Measurements from ENCODE around the gene SLX9. TPM values are rescaled to one million over a fixed set of nuclear protein-coding genes. Genes with fewer than 3 reads are reported as not detected.

SLX9 gene
- total RNA-seq, 4 donors from 2014 or later: 7.5 to 16.4 (median 10.5) TPM

GRCh38 chr21:44943686-44944550 is 4.1 kb downstream of the SLX9 start:
- no peak for TF ChIP-seq CTCF (IDR thresholded peaks at IDR 0.05; ENCODE audit: low read depth)

DNA sequence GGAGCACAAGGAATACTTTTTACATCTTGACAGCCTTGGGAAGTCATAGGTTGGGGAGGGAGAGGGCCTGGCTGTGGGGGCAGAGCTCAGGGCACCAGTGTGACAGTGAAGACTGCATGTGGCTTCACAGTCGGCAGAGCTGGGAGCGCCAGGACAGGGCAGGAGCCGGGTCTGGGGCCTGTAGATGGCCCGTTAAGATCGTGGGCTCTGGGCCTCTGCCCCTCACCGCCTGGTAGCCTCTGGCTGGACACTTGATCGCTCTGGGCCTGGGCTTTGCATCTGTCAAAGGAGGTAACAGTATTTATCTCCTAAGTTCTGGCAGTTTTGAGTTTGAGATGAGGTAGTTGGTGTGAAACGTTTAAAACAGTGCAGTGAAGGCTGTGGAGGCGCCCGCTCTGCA is 4.8 kb downstream of the SLX9 start:
- no peak for TF ChIP-seq CTCF (IDR thresholded peaks at IDR 0.05; ENCODE audit: low read depth)

- TF ChIP-seq CTCF (IDR thresholded peaks at IDR 0.05; ENCODE audit: low read depth): no peak
Measured at GRCh38 chr21:44946254-44947041, 6.6 kb downstream of the SLX9 start.

- TF ChIP-seq CTCF (IDR thresholded peaks at IDR 0.05; ENCODE audit: low read depth): no peak
Measured at GRCh38 chr21:44947111-44947929, 7.5 kb downstream of the SLX9 start.

DNA sequence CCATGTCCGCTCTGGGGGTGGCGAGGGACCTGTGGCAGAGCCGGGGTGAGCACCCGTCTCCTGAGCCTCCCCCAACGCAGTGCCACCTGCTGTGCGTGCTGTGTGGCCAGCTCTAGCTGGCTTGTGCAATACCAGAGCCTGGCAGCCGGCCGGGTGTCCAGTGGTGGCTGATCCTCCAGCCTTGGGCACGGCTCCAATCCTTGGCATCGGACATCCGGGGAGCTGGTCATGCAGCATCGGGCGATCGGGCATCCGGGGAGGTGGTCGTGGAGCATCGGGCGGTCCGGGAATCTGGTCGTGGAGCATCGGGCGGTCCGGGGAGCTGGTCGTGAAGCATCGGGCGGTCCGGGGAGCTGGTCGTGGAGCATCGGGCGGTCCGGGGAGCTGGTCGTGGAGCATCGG is 8.1 kb downstream of the SLX9 start:
- TF ChIP-seq CTCF (IDR thresholded peaks at IDR 0.05; ENCODE audit: low read depth): no peak

- TF ChIP-seq CTCF (IDR thresholded peaks at IDR 0.05; ENCODE audit: low read depth): no peak
Measured at GRCh38 chr21:44948426-44949120, 8.7 kb downstream of the SLX9 start.
